IMR-90 (cell line): Measurements from ENCODE around the gene OR5A2. TPM values are rescaled to one million over a fixed set of nuclear protein-coding genes. Genes with fewer than 3 reads are reported as not detected.

Experiments
- ATAC-seq: fragments of 200-7000 bp; cut with Tn5 transposase; 2 replicates; pipeline ENCODE4 v1.9.1; 2020; ENCODE audit warnings: low read depth, mild to moderate bottlenecking, moderate library complexity
- BruUV-seq: library from RNA; stranded (reverse); fragments of 400-500 nt; replicated peaks from 2 replicates; lab custom pipeline; 2021; lab: Mats Ljungman, UMichigan
- CTCF ChIA-PET: fragments of 300-600 bp; formaldehyde crosslinking; extraction: SDS; loops from one replicate; lab custom pipeline; 2021; ENCODE audit warnings: antibody characterized with exemption; lab: Yijun Ruan, JAX
- POLR2A ChIA-PET: fragments of 300-600 bp; sonication (Branson Sonifier 250); formaldehyde crosslinking; loops from one replicate; lab custom pipeline; 2022; ENCODE audit warnings: antibody characterized with exemption; ENCODE audit not compliant: unreplicated experiment; lab: Charles Lee
- DNase-seq: peaks from one replicate; pipeline ENCODE4 v3.0.0; 2013
- H2AFZ ChIP-seq: replicated peaks from 2 replicates; pipeline ENCODE3; 2013; ENCODE audit warnings: low read length, mild to moderate bottlenecking; ENCODE audit not compliant: poor library complexity
- H2AK5ac ChIP-seq: 2 replicates; pipeline ENCODE4 v1.6.1; 2013; ENCODE audit warnings: low read depth, low read length, inconsistent platforms
- H2AK9ac ChIP-seq: replicated peaks from 2 replicates; pipeline ENCODE3; 2013; ENCODE audit warnings: mild to moderate bottlenecking, low read depth, low read length, moderate library complexity; ENCODE audit not compliant: poor library complexity
- H2BK120ac ChIP-seq: 2 replicates; pipeline ENCODE4 v1.6.1; 2013; ENCODE audit warnings: low read depth, low read length, inconsistent platforms
- H2BK15ac ChIP-seq: 3 replicates; pipeline ENCODE4 v1.6.1; 2013; ENCODE audit warnings: low read depth, low read length, inconsistent platforms
- H2BK20ac ChIP-seq: 2 replicates; pipeline ENCODE4 v1.6.1; 2013; ENCODE audit warnings: low read depth, mild to moderate bottlenecking, inconsistent platforms, low read length, moderate library complexity
- H2BK5ac ChIP-seq: 2 replicates; pipeline ENCODE4 v1.6.1; 2013; ENCODE audit warnings: mild to moderate bottlenecking, low read depth, low read length, inconsistent platforms; ENCODE audit not compliant: poor library complexity, severe bottlenecking
- H3K14ac ChIP-seq: replicated peaks from 2 replicates; pipeline ENCODE4 v1.6.1; 2013; ENCODE audit warnings: low read depth, low read length, inconsistent platforms
- H3K18ac ChIP-seq: 2 replicates; pipeline ENCODE4 v1.6.1; 2013; ENCODE audit warnings: low read depth, low read length, control low read depth
- H3K23ac ChIP-seq: 2 replicates; pipeline ENCODE4 v1.6.1; 2013; ENCODE audit warnings: low read depth, low read length, inconsistent platforms
- H3K27ac ChIP-seq: 2 replicates; pipeline ENCODE4 v1.5.1; 2013; ENCODE audit warnings: mild to moderate bottlenecking, control low read depth, low read length; ENCODE audit not compliant: insufficient read depth
- H3K27me3 ChIP-seq: 2 replicates; pipeline ENCODE4 v1.6.1; 2013; ENCODE audit warnings: low read length; ENCODE audit not compliant: control insufficient read depth, insufficient read depth
- H3K36me3 ChIP-seq: 2 replicates; pipeline ENCODE4 v1.6.1; 2013; ENCODE audit warnings: low read length, mixed read lengths; ENCODE audit not compliant: control insufficient read depth, insufficient read depth
- H3K4ac ChIP-seq: 2 replicates; pipeline ENCODE4 v1.6.1; 2013; ENCODE audit warnings: low read depth, low read length, inconsistent platforms
- H3K4me1 ChIP-seq: 2 replicates; pipeline ENCODE4 v1.6.1; 2013; ENCODE audit warnings: low read length, mixed read lengths; ENCODE audit not compliant: control insufficient read depth, insufficient read depth
- H3K4me2 ChIP-seq: 2 replicates; pipeline ENCODE4 v1.6.1; 2013; ENCODE audit warnings: low read depth, mild to moderate bottlenecking, control low read depth, low read length, moderate library complexity
- H3K4me3 ChIP-seq: 2 replicates; pipeline ENCODE4 v1.5.1; 2013; ENCODE audit warnings: low read depth, mild to moderate bottlenecking, control low read depth, low read length, moderate library complexity; ENCODE audit not compliant: insufficient read depth
- H3K56ac ChIP-seq: 2 replicates; pipeline ENCODE4 v1.6.1; 2013; ENCODE audit warnings: low read length, inconsistent platforms; ENCODE audit not compliant: insufficient read depth; ENCODE audit errors: extremely low read depth
- H3K79me1 ChIP-seq, 2 experiments: 2 replicates each; pipeline ENCODE4 v1.6.1; 2013; ENCODE audit warnings: low read length in 2 of 2, inconsistent platforms in 1 of 2, low read depth in 1 of 2
- H3K9ac ChIP-seq: 2 replicates; pipeline ENCODE4 v1.6.1; 2013; ENCODE audit warnings: low read depth, low read length, control low read depth
- H3K9me1 ChIP-seq: 2 replicates; pipeline ENCODE4 v1.6.1; 2013; ENCODE audit warnings: low read length, inconsistent platforms; ENCODE audit not compliant: insufficient read depth
- H3K9me3 ChIP-seq: 2 replicates; pipeline ENCODE4 v1.6.1; 2013; ENCODE audit warnings: low read length; ENCODE audit not compliant: control insufficient read depth, insufficient read depth
- H4K20me1 ChIP-seq: 2 replicates; pipeline ENCODE4 v1.6.1; 2013; ENCODE audit warnings: low read length, inconsistent platforms; ENCODE audit not compliant: insufficient read depth
- H4K5ac ChIP-seq: 2 replicates; pipeline ENCODE4 v1.6.1; 2013; ENCODE audit warnings: mild to moderate bottlenecking, low read depth, low read length, control low read depth
- H4K8ac ChIP-seq, 2 experiments: 2 replicates each; pipeline ENCODE4 v1.6.1; 2013; ENCODE audit warnings: low read depth in 2 of 2, low read length in 2 of 2, control low read depth in 1 of 2, inconsistent platforms in 1 of 2
- H4K91ac ChIP-seq: 2 replicates; pipeline ENCODE4 v1.6.1; 2013; ENCODE audit warnings: low read depth, low read length, inconsistent platforms; ENCODE audit not compliant: insufficient read depth
- BHLHE40 ChIP-seq: fragments of 150-350 bp; IDR thresholded peaks from 2 replicates; pipeline ENCODE4 v1.6.1; 2016; ENCODE audit warnings: mild to moderate bottlenecking, low read depth, low read length
- CEBPB ChIP-seq: IDR thresholded peaks from 2 replicates; pipeline ENCODE4 v1.6.1; 2012; ENCODE audit warnings: low read depth, low read length, improper control_type of control experiment
- CHD1 ChIP-seq: IDR thresholded peaks from 2 replicates; pipeline ENCODE4 v1.6.1; 2012; ENCODE audit warnings: low read depth, low read length, improper control_type of control experiment
- CTCF ChIP-seq: conservative IDR thresholded peaks from 2 replicates; pipeline ENCODE4 v1.5.1; 2012; ENCODE audit warnings: mild to moderate bottlenecking, low read depth, low read length, improper control_type of control experiment
- ELK1 ChIP-seq: fragments of 150-350 bp; IDR thresholded peaks from 2 replicates; pipeline ENCODE4 v1.6.1; 2016; ENCODE audit warnings: low read depth, mild to moderate bottlenecking, low read length, moderate library complexity, borderline replicate concordance
- FOS ChIP-seq: fragments of 150-350 bp; IDR thresholded peaks from 2 replicates; pipeline ENCODE4 v1.6.1; 2016; ENCODE audit warnings: low read depth, low read length
- MAFK ChIP-seq: IDR thresholded peaks from 2 replicates; pipeline ENCODE4 v1.6.1; 2012; ENCODE audit warnings: low read depth, low read length, improper control_type of control experiment
- MAZ ChIP-seq: IDR thresholded peaks from 2 replicates; pipeline ENCODE4 v1.6.1; 2012; ENCODE audit warnings: low read depth, mild to moderate bottlenecking, low read length, improper control_type of control experiment, moderate library complexity, borderline replicate concordance
- MXI1 ChIP-seq: IDR thresholded peaks from 2 replicates; pipeline ENCODE4 v1.6.1; 2012; ENCODE audit warnings: low read depth, mild to moderate bottlenecking, low read length, moderate library complexity, borderline replicate concordance
- NFE2L2 ChIP-seq: fragments of 150-350 bp; IDR thresholded peaks from 2 replicates; pipeline ENCODE4 v1.6.1; 2016; ENCODE audit warnings: low read depth, mild to moderate bottlenecking, low read length
- POLR2A ChIP-seq: IDR thresholded peaks from 2 replicates; pipeline ENCODE4 v1.6.1; 2012; ENCODE audit warnings: mild to moderate bottlenecking, low read depth, low read length
- RAD21 ChIP-seq: IDR thresholded peaks from 2 replicates; pipeline ENCODE4 v1.6.1; 2012; ENCODE audit warnings: low read length, improper control_type of control experiment
- RCOR1 ChIP-seq: IDR thresholded peaks from 2 replicates; pipeline ENCODE4 v1.6.1; 2012; ENCODE audit warnings: mild to moderate bottlenecking, low read length, improper control_type of control experiment; ENCODE audit not compliant: insufficient replicate concordance
- RFX5 ChIP-seq: IDR thresholded peaks from 2 replicates; pipeline ENCODE4 v1.8.0; 2012; ENCODE audit warnings: low read depth, mild to moderate bottlenecking, low read length, moderate library complexity
- SMC3 ChIP-seq: fragments of 150-350 bp; IDR thresholded peaks from 2 replicates; pipeline ENCODE4 v1.6.1; 2016; ENCODE audit warnings: low read depth, mild to moderate bottlenecking, antibody characterized with exemption, low read length, moderate library complexity
- USF2 ChIP-seq: fragments of 150-350 bp; IDR thresholded peaks from 2 replicates; pipeline ENCODE4 v1.6.1; 2017; ENCODE audit warnings: mild to moderate bottlenecking, antibody characterized with exemption, low read length, low read depth
- WGBS, 2 experiments: methylation state at CpG; one replicate each; pipeline versions ENCODE4 v1.1.5 to v1.1.7; 2013; ENCODE audit warnings: missing lambda C conversion rate in 2 of 2; ENCODE audit not compliant: insufficient read length in 1 of 2; ENCODE audit errors: extremely low coverage in 2 of 2; 5-methylcytosine and 5-hydroxymethylcytosine counted together
- dilution Hi-C: fragments of 300-500 bp; cut with HindIII; formaldehyde crosslinking; loops from one replicate; pipeline ENCODE4 v1.14.3; 2018; ENCODE audit warnings: low sequenced_read_pairs; ENCODE audit not compliant: unreplicated experiment
- in situ Hi-C: fragments of 300-500 bp; cut with MboI; formaldehyde crosslinking; loops from 3 replicates; pipeline ENCODE4 v1.14.3; 2019; ENCODE audit warnings: low sequenced_read_pairs, inconsistent platforms, mixed read lengths
- intact Hi-C: fragments of 100-400 bp; cut with micrococcal nuclease; formaldehyde crosslinking; loops from 2 replicates; pipeline ENCODE4 v1.10.0; 2022
- polyA plus RNA-seq, 3 experiments: library from polyadenylated mRNA; depleted of rRNA; stranded (reverse); fragments of >200 nt; gene quantifications; 2 replicates each; pipeline ENCODE4 v1.2.3, GENCODE V29; 2012; ENCODE audit warnings: low replicate concordance in 1 of 3
- total RNA-seq: library from RNA; depleted of rRNA; stranded (reverse); fragments of >200 nt; gene quantifications from 2 replicates; pipeline ENCODE4 v1.2.3, GENCODE V29; 2012

The OR5A2 gene
- total and polyA plus RNA-seq, 2 of the 4 experiments (the other 2 are of a cell fraction): not detected

GRCh38 chr11:59463190-59463641, 37.0 kb upstream of the OR5A2 start:
- Histone ChIP-seq H3K27ac (no peak overlapping the region), H3K9me1 (no peaks in the 10 kb centered on the region), H2BK20ac (no peak overlapping the region), H3K9me3 (no peaks in the 10 kb centered on the region), H2BK120ac (no peak overlapping the region), H2AK9ac (no peak overlapping the region), H3K4me1 (no peaks in the 10 kb centered on the region), H3K27me3 (no peaks in the 10 kb centered on the region), H3K56ac (no peak overlapping the region), H2AFZ (no peak overlapping the region), H3K4me3 (no peak overlapping the region), H3K23ac (no peak overlapping the region), H4K20me1 (no peaks in the 10 kb centered on the region), H3K36me3 (no peaks in the 10 kb centered on the region), H3K4ac (no peak overlapping the region), H3K9ac (no peak overlapping the region), H4K5ac (no peak overlapping the region), H2AK5ac (no peak overlapping the region), H3K18ac (no peak overlapping the region), H2BK5ac (no peak overlapping the region), H2BK15ac (no peak overlapping the region), H3K79me1 (no peaks in the 10 kb centered on the region), H3K4me2 (no peak overlapping the region), H4K8ac (no peak overlapping the region), H3K14ac (no peak overlapping the region), H4K91ac (no peak overlapping the region)
- dilution Hi-C loops: no loop called here
- in situ Hi-C loops: no loop called here
- CTCF ChIA-PET: interaction anchor here (0.6 kb wide), 1 partner anchor 15 kb away, joined by 3 read pairs; no protein-coding TSS in a partner anchor
- no peak for ATAC-seq
- BruUV-seq: no TSS peak
- POLR2A ChIA-PET: no interaction called here
- WGBS, 2 experiments: no CpG with 5 or more reads among the region's 5 CpGs
- TF ChIP-seq CEBPB (no peak), NFE2L2 (no peak), POLR2A (no peak), MAFK (no peak), RAD21 (no peak), MXI1 (no peak), CTCF (no peak), ELK1 (no peak), RCOR1 (no peak), RFX5 (no peak), USF2 (no peak), MAZ (no peak), CHD1 (no peak), SMC3 (no peak), BHLHE40 (no peak), FOS (no peak)
- intact Hi-C loops: no loop called here
- no peak for DNase-seq
